Limb (tissue), 2 donors: ENCODE results near the gene ADH1C.
"Not testable (repeated sequence)": the region's sequence is repeated elsewhere in the genome, so short reads cannot be mapped to it uniquely, and the experiment has no call there.

Experiments used
- DNase-seq, 2 donors: peaks; one replicate each; pipeline ENCODE4 v3.0.0-alpha.2; 2016; ENCODE audit errors: extremely low spot score in 2 of 2

Gene ADH1C

DNA sequence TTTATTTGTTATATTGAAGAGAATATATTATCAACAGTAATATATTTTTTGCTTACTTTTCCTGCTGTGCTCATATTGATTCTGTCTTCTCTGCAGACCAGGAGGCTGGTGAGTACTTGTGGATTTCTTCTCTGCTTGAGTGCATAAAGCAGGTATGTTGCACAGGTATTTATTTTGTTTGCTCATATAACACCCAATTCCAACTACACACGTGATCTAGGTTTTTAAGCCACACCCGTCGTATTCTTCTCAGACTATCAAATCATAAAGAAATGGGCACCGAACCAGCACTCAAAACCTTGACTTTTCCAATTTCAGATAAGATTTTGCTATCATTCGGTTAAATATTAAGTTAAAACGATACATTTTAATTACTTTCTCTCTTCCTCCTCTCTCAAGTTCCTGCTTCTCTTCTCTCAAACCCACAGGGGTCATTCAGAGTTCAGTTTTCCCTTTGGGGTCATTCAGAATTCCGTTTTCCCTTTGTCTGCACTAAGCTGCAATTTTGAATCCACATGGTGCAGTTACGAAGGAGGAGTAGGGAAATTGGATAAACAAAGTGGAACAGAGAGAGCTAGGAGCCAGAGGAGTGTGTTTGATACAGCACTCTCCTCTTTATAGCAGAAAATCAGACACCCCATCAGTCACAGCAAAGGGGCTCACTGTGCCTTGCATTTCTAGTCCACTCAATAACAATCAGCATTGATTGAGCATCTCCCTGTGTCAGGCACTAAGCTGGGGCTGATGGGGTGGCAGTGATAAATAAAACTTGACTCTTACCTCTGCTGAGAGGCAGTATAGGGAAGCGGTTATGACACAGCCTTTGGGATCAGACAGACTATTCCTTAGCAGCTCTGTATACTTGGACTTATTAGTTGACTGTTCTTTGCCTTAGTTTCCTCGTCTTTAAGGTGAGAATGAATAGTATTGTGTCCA lies at the start of gene ADH1C:
TSS of gene ADH1C (minus strand) at position 145 of the 936 bp plus-strand sequence. CDS start at position 74, 71 bp downstream.
- DNase-seq = peak in 1 of 2 donors; percentile 24

DNA sequence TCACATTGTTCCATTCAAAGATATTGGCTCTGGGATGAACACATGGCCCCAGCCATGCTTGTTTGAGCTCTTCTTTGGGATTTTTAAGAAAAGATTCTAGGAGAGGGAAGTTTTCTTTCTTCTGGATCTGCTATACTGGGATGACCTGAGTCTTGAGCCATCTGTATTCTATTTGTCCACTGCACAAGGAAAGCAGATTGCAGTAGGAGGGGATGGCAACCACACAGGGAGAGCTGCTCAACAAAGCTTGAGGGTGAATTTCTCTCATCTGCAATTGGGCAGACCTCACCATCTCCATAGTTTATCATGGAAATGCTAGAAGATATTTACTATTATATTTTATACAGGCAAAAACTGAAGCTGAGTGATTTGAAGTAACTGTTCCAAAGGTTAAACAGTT lies 48.3 kb upstream of the ADH1C start:
- DNase-seq = no peak

DNA sequence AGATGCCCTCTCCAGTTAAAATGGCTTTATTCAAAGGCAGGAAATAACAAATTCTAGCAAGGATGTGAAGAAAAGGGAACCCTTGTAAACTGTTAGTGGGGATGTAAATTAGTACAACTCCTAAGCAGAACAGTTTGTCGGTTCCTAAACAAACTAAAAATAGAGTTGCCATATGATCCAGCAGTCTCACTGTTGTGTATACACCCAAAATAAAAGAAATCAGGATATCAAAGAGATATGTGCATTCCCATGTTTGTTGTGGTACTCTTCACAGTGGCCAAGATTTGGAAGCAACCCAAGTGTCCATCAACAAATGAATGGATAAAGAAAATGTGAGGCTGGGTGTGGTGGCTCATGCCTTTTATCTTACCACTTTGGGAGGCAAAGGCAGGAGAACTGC lies 46.5 kb upstream of the ADH1C start:
- DNase-seq = no peak

DNA sequence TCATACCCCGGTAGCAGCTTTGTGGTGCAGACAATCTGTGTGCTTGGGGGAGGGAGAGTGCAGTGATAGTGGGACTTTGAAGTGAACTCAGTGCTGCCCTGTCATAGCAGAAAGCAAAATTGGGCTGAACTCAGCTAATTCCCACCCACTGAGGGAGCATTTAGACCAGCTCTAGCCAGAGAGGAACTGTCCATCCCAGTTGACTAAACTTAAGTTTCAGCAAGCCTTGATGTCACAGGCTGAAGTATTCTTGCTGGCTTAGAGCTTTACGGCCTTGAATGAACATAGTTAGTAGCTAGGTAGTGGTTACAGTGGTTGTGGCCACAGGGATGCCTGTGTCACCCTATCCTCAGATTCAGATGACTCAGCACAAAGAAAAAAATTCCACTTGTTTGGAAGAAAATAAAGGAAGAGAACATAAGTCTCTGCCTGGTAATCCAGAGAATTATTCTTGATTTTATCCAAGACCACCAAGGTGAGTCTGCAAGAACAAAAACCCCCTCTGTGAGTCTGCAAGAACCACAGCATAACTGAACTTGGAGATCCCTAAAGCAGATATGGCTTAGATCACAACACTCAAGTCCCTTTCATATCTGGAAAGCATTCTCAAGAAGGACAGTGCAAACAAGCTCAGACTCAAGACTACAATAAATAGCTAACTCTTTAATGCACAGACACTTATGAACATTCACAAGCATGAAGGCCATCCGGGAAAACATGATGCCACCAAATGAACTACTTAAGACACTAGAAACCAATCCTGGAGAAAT lies 43.2 kb upstream of the ADH1C start:
- no peak for DNase-seq

DNA sequence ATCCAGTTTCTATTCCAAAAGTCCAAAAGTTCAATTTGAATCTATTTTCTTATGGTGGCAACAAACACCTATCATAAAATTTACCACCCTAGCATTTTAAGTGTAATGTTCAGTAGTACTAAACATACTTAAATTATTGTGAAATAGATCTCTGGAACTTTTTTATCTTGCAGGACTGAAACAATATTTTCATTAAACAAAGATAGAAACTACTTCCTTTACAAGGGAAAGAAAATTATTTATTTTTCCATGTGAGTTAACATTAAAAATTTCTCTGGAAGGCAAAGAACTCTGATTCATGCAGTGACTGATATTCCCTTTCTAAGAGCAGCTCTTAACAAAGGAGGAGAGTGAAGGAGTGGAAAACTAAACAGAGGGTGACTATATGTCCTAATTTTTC lies 42.4 kb upstream of the ADH1C start:
- no peak for DNase-seq

DNA sequence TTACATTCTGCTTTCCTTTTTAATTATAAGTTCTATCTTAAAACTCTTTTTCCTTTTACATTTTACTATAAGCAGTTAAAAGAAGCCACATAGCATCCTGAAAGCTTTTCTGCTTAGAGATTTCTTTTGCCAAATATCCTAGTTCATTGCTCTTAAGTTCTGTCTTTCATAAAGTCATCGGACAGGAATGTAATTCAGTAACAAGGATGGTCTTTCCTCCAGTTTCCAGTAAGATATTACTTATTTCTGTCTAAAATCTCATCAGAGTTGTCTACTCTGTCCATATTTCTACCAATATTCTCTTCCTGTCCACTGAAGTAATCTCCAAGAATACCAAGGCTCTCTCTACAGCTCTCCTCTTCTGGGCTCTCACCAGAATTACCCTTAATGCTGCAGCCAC lies 37.5 kb upstream of the ADH1C start:
- no peak for DNase-seq

DNA sequence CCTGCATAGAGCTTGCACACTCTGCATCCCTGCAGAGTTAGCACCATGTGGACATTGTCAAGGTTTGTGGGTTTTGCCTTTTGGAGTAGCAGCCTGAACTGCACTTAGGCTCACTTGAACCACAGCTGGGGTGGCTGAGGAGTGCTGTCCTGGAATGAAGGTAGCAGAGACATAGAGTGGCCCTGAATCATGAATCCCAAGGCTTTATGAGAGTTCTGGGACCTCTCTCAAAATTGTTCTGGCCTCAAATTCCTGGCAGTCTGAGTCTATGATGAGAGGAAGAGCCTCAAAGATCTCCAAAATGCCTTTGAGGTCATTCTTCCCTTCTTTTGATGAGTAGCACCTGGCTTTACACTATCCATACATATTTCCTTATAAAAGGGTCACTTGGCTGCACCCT lies 37.1 kb upstream of the ADH1C start:
- DNase-seq = no peak

DNA sequence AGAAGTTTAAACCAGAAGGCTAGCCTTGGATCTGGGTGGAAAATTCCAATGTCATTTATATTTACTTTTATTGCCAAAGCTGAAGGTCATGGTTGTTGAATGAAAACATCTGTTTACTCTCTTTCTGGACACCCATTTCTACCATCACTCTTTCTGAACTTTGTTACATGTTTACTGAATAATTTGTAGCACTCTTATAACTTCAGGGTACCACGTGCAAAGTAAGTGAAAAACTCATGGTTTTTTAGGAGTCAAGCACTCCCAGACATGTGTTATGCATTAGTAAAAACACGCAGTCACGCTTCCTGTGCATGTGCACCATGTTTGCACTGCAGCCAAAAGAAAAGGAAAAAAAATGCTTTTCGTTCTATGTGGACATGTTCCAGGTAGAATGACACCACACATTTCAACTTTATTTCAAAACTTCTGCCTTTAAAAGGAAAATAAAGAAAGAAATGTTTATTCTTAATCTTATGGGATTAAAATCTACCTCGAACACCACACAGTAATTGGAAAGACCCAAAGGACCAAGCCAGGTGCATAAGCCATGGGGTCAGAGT lies 31.4 kb upstream of the ADH1C start:
- peak in 1 of 2 donors; percentile 79 for DNase-seq

DNA sequence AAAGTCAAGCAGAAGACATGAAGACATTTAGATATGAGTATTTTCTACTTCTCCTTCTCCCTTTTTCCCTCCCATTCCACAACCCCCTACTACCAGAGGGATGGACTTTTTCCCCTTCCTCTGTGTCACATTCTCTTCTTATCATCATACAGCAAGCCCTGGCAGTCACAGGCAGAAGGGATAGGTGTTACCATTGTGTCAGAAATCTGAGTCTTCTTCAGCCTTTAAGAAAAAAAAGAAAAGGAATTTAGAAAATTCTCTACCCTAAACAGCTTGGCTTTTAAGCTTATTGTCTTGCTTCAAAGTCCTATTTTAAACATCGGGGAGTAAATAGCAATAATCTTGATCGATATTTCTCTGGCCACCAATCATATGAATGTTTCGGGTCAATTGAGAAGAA lies 30.9 kb upstream of the ADH1C start:
- no peak for DNase-seq

DNA sequence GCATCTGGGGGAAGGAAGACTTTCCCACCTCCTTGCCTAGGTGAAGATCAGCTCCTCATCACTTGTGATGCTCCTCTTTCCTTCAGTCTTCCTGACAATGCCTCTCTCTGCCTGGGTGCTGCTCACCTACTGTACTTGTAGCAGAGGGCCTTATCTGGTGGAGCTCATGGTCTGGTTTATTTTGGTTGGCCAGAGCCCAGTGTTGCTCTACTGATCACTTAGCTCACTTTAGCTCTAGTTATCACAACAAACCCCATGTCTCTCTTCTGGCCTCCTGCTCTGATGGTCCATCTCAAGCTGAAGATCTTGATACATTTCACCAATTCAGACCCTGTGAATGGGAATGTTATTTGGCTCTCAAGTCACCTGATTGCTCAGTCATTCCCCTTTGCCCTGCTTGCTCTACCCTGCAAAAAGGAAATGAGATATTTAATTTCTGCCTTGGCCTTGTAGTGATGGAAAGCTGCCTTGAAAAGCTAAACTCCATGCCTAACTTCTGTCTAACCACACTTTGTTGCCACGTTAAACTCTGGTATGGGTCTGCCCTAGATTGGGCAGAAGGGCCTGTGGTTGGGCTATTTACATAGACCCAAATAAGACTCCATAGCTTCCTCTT lies 30.3 kb upstream of the ADH1C start:
- DNase-seq = no peak

DNA sequence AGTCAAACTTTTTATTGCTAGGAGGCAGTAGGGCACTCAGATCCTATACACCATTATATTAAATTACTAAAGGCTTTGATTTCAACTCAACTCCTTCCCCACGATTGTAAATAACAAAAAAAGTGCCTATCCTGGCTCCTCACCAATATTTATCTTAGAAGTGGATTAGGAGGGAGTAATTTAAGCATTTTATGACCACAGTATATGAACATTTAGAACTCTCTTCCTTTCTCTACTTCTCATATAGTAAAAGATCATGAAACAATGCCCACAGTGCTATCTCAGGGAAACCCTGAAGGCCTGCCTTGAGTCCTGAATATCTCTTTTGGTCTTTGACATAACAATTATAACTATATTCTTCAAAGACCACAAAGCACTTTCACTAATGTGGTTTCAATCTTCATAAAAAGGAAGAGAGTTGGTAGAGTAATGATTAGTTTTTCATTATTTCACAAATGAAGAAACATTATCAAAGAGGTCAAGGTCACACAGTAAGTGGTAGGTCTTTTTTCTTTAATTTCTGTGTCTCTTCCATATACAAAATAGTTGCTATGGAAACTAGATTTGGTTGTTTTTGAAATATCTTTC lies 29.1 kb upstream of the ADH1C start:
- DNase-seq = no peak

DNA sequence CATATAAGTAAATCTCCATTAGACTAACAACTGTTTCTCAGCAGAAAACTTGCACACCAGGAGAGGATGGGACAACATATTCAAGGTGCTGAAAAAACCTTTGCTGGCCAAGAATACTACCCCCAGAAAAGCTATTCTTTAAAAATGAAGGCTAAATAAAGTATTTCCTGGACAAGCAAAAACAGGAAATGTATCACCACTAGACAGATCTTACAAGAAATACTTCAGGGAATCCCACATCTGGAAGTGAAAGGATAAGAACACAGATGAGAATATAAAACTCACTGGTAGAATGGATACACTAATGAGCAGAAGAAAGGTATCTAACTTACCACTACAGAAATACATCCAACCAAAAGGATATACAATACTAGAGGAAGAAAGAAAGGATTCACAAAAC lies 27.0 kb upstream of the ADH1C start:
- no peak for DNase-seq

DNA sequence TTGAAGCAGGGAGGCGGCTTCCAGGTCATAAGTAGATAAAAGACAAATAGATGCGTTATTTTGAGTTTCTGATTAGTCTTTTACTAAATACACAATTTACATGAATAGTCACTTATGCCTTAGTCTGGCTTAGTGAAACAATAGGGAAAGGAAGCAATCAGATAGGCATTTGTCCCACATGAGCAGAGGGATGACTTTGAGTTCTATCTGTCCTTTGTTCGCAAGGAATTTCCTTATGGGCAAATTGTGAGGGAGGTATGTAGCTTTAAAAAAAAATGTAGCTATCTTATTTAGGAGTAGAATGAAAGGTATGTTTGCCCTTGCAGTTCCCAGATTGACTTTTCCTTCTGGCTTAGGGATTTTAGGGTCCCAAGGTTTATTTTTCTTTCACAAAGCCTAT lies 26.3 kb upstream of the ADH1C start:
- DNase-seq = no peak

DNA sequence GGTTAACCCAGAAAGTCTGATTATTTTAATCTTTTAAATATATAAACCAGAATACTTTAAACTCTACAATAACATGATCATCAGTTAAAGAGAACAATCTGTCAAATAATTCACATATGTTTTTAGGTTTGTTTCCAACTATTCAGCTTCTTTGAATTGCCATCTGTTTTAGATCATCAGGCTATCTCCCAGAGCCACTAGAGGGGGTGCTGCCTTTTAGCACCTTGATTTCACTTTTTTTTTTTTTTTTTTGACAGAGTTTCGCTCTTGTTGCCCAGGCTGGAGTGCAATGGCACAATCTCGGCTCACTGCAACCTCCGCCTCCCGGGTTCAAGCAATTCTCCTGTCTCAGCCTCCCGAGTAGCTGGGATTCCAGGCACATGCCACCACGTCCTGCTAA lies 24.8 kb upstream of the ADH1C start:
- DNase-seq = not testable (repeated sequence)

DNA sequence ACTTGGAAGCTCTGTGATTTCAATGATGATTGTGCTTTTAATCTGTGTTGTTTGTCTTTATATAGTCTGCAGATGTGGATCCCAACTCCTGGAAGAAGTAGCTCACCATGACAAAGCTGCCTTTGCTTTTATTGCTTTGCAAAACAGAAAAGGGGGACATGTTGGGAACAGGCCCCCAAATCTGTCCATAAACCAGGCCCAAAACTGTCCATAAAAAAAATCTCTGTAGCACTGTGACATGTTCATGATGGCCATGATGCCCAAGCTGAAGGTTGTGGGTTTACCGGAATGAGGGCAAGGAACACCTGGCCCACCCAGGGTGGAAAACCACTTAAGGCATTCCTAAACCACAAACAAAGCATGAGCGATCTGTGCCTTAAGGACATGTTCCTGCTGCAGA lies 19.9 kb upstream of the ADH1C start:
- not testable (repeated sequence) for DNase-seq

DNA sequence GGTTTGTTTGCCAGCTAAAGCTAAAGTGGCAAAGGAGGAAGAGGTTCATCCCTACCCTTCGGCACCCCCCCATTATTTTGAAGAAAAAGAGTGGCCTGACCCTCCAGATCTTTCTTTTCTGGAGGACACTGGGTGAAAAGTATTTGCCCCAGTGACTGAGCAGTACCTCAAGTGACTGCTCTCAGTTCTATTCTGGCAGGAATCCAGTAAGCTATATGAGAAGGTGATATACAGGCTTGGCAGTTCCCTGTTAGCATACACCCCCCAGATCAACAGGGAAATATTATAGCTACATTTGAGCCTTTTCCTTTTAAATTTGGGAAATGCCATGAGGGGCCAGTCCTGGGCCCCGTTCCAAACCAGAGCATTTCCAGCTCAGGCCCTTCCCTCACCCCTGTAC lies 15.3 kb upstream of the ADH1C start:
- DNase-seq = not testable (repeated sequence)

DNA sequence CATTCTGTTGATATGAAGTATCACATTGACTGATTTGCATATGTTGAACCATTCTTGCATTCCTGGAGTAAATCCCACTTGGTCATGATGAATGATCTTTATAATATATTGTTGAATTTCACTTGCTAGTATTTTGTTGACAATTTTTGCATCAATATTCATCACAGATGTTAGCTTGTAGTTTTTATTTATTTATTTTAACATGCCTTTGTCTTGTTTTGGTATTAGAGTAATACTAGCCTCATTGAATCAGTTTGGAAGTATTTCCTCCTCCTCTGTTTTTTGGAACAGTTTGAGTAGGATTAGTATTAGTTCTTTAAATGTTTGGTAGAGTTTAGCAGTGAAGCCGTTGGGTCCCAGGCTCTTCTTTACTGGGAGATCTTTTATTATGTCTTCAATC lies 13.9 kb upstream of the ADH1C start:
- no peak for DNase-seq

DNA sequence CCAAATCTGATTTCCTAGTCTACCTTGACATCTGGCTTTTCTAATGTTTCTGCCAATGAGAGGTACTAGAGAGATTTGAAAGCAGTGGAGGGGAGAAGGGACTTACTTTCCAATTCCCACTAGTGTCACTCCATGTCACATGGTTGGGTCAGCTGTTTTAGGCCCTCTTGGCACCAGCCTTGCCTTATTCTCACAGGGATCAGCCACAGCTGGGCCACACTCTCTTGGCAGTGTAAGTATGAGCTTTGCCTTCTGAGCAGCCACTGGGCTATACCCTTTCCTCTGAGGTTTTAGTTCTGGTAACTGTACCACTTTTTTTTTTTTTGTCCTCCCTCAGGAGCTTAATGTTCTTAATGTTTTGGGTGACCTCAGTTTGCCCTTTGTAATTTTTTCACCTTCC lies 10.2 kb upstream of the ADH1C start:
- DNase-seq = no peak

DNA sequence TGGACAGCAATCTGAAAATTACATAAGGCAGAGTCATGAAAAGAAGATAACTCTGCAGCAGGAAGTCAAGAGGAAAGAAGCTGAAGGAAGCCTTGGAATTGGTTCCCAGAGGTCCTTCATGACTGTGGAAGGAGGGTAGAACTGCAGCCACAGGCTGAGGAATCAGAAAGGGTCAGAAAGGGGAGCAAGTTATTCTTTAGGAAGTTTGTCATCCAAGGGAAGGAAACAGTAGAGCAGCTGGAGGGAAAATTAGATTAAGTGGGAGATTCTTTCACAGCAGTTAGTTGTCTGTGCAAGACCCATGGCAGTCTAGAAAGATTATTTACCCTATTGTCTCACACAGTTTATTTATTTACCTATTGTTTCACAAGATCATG lies 9.3 kb upstream of the ADH1C start:
- DNase-seq = no peak

DNA sequence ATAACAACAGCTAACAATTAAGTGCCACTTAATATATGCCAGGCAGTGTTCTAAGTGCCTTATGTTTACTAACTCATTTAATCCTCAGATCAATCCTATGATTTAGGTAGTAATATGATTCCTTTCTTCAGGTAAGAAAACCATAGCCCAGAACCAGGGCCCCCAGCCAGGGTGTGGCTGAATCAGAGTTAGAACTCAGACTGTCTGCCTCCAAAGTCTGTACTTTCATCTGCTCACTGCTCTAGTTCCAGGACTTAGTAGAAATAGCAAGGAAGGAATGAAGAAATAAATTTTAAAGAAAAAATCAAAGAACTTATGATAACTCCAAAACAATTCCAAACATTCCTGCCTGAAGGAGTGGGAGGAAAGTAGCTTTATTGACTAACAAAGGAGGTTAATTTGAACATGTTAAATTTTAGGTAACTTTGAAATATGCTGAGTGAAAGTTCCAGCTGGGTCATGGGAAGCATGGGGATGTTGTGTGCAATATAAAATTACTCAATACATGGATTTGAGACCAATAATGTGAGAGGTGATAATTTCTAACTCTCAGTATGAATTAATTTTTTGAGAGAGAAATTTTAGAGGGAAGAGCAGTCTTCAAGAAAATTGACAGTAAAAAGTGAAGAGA lies 8.8 kb upstream of the ADH1C start:
- no peak for DNase-seq
